Esophagus muscularis mucosa (tissue), 4 donors: ENCODE measurements around the gene ULK1.

Source experiments
- EP300 ChIP-seq: sonication (generic); formaldehyde crosslinking; IDR thresholded peaks from one replicate; pipeline ENCODE4 v1.6.1; 2017; ENCODE audit warnings: antibody characterized with exemption
- POLR2A ChIP-seq: fragments of 450-650 bp; IDR thresholded peaks from one replicate; pipeline ENCODE4 v1.6.1; 2017; ENCODE audit warnings: antibody characterized with exemption, moderate library complexity, mild to moderate bottlenecking, low read depth
- POLR2AphosphoS5 ChIP-seq, 2 donors: sonication (generic); formaldehyde crosslinking; IDR thresholded peaks; one replicate each; pipeline ENCODE4 v1.6.1; 2017; ENCODE audit warnings: antibody characterized with exemption in 2 of 2
- TF ChIP-seq, protein P1 (sequence below), 3 experiments: fragments of 200-600 bp in 2 of 3; fragments of 450-650 bp in 1 of 3; sonication (generic) in 2 of 3; IDR thresholded peaks; one replicate each; pipeline ENCODE4 v1.5.1; 2017 to 2019; ENCODE audit warnings: antibody characterized with exemption in 3 of 3, mild to moderate bottlenecking in 2 of 3, moderate library complexity in 1 of 3

DNA sequence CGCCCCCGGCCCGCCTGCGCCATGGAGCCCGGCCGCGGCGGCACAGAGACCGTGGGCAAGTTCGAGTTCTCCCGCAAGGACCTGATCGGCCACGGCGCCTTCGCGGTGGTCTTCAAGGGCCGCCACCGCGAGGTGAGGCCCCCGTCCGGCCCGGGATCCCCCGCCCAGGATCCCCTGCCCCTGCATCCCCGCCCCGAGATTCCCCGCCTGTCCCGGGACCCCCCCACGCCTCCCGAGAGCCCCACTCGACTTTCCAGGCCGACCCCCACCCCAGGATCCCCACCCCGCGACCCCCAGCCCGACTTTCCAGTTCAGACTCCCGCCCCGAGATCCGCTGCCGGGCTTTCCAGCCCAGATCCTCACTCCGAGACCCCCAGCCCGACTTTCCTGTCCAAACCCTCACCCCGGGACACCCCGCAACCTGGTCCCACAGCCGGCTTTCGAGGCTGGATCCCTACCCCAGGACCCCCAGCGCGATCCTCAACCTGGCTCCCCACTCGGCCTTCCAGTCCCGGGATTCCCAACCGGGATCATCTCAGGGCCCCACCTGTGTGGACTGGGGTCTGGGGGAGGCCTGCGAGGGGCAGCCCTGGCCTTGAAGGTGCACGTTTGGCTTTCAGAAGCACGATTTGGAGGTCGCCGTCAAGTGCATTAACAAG lies 688 bp downstream of the ULK1 start:
- TF ChIP-seq POLR2AphosphoS5 (IDR thresholded peaks at IDR 0.05) = no peak
- TF ChIP-seq, protein P1, sequence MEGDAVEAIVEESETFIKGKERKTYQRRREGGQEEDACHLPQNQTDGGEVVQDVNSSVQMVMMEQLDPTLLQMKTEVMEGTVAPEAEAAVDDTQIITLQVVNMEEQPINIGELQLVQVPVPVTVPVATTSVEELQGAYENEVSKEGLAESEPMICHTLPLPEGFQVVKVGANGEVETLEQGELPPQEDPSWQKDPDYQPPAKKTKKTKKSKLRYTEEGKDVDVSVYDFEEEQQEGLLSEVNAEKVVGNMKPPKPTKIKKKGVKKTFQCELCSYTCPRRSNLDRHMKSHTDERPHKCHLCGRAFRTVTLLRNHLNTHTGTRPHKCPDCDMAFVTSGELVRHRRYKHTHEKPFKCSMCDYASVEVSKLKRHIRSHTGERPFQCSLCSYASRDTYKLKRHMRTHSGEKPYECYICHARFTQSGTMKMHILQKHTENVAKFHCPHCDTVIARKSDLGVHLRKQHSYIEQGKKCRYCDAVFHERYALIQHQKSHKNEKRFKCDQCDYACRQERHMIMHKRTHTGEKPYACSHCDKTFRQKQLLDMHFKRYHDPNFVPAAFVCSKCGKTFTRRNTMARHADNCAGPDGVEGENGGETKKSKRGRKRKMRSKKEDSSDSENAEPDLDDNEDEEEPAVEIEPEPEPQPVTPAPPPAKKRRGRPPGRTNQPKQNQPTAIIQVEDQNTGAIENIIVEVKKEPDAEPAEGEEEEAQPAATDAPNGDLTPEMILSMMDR (IDR thresholded peaks at IDR 0.05) = no peak
- no peak for TF ChIP-seq POLR2A
- TF ChIP-seq EP300 = no peak
